GM06990 (cell line): ENCODE measurements around the gene LARGE1.

Experiments used
- DNase-seq: peaks from one replicate; pipeline ENCODE4 v3.0.0-alpha.2; 2011; ENCODE audit not compliant: insufficient read length; ENCODE audit errors: extremely low read depth
- H3K27me3 ChIP-seq: replicated peaks from 2 replicates; pipeline ENCODE4 v1.6.0; 2011; ENCODE audit warnings: low read length; ENCODE audit not compliant: control insufficient read depth, insufficient read depth
- H3K36me3 ChIP-seq: 2 replicates; pipeline ENCODE4 v1.5.1; 2011; ENCODE audit warnings: low read length; ENCODE audit not compliant: control insufficient read depth, insufficient read depth
- H3K4me3 ChIP-seq: replicated peaks from 2 replicates; pipeline ENCODE4 v1.5.1; 2011; ENCODE audit warnings: low read depth, mild to moderate bottlenecking, control low read depth, low read length
- CTCF ChIP-seq: IDR thresholded peaks from 2 replicates; pipeline ENCODE4 v1.5.1; 2011; ENCODE audit warnings: low read length, control low read depth, mild to moderate bottlenecking, inconsistent platforms; ENCODE audit not compliant: insufficient read depth, poor library complexity, severe bottlenecking

LARGE1 gene

GRCh38 chr22:33789690-33790253, 130.5 kb downstream of the LARGE1 start:
- Histone ChIP-seq H3K27me3 (no peaks in the 10 kb centered on the region), H3K4me3 (no peak overlapping the region), H3K36me3 (no peaks in the 10 kb centered on the region)
- no peak for TF ChIP-seq CTCF
- no peak for DNase-seq

GRCh38 chr22:33788927-33789326, 131.3 kb downstream of the LARGE1 start:
- no peak for DNase-seq
- no peak overlapping the region for H3K4me3 ChIP-seq
- no peak for TF ChIP-seq CTCF
- H3K36me3 ChIP-seq, result no peaks in the 10 kb centered on the region
- H3K27me3 ChIP-seq, result no peaks in the 10 kb centered on the region

- no peak for TF ChIP-seq CTCF
- H3K27me3 ChIP-seq, result no peaks in the 10 kb centered on the region
- DNase-seq, result peak; percentile 63
These were observed 132.4 kb downstream of the LARGE1 start for GRCh38 chr22:33787645-33788456.

GRCh38 chr22:33786149-33786548, 134.1 kb downstream of the LARGE1 start:
- DNase-seq, result no peak
- H3K27me3 ChIP-seq, result no peaks in the 10 kb centered on the region
- no peak for TF ChIP-seq CTCF
- H3K4me3 ChIP-seq, result no peak overlapping the region
- no peaks in the 10 kb centered on the region for H3K36me3 ChIP-seq

More at GRCh38 chr22:33787645-33788456, 132.4 kb downstream of the LARGE1 start:
- no peaks in the 10 kb centered on the region for H3K36me3 ChIP-seq
- H3K4me3 ChIP-seq, result no peak overlapping the region

- no peak overlapping the region for H3K4me3 ChIP-seq
- no peaks in the 10 kb centered on the region for H3K36me3 ChIP-seq
- H3K27me3 ChIP-seq, result no peaks in the 10 kb centered on the region
- DNase-seq, result peak; percentile 33
- TF ChIP-seq CTCF, result no peak
These were observed 134.8 kb downstream of the LARGE1 start for GRCh38 chr22:33785283-33785968.
